ENCODE results near the gene B3GNT8.

Gene B3GNT8

GRCh38 chr19:41421314-41421713, 5.9 kb downstream of the B3GNT8 start:
- no peak overlapping the region for H3K4me3 ChIP-seq (ENCODE audit: low read depth, low read length)
- TF ChIP-seq, protein P1, sequence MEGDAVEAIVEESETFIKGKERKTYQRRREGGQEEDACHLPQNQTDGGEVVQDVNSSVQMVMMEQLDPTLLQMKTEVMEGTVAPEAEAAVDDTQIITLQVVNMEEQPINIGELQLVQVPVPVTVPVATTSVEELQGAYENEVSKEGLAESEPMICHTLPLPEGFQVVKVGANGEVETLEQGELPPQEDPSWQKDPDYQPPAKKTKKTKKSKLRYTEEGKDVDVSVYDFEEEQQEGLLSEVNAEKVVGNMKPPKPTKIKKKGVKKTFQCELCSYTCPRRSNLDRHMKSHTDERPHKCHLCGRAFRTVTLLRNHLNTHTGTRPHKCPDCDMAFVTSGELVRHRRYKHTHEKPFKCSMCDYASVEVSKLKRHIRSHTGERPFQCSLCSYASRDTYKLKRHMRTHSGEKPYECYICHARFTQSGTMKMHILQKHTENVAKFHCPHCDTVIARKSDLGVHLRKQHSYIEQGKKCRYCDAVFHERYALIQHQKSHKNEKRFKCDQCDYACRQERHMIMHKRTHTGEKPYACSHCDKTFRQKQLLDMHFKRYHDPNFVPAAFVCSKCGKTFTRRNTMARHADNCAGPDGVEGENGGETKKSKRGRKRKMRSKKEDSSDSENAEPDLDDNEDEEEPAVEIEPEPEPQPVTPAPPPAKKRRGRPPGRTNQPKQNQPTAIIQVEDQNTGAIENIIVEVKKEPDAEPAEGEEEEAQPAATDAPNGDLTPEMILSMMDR (IDR thresholded peaks at IDR 0.05; ENCODE audit: borderline replicate concordance, insufficient read depth, low read depth, low read length): no peak

- TF ChIP-seq, protein P1 (IDR thresholded peaks at IDR 0.05; ENCODE audit: borderline replicate concordance, insufficient read depth, low read depth, low read length): no peak
- no peak overlapping the region for H3K4me3 ChIP-seq (ENCODE audit: low read depth, low read length)
These were observed 6.9 kb downstream of the B3GNT8 start for GRCh38 chr19:41420101-41420880.

- TF ChIP-seq, protein P1 (IDR thresholded peaks at IDR 0.05; ENCODE audit: borderline replicate concordance, insufficient read depth, low read depth, low read length): no peak
- H3K4me3 ChIP-seq (ENCODE audit: low read depth, low read length): no peak overlapping the region
These were observed 10.9 kb downstream of the B3GNT8 start for GRCh38 chr19:41416194-41416674.

DNA sequence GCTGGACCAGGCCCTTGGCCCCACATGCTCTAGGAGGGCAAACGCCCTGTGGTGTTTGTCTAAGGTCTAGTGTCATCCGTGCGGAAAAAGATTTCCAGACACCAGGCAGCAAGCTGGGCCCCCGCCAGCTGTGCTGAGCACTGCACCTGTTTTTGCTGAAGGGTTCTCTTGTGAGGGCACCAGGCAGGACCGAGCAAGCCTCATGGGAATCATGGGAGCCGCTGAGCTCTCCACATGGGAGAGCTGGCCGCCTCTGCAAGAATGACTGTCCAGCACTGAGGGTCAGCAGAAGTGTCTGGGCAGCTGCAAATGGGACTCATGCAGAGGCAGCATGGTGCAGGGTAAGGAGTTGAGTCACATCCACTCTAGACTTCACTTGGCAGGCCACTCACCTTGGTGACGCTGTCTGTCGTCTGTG, 12.0 kb downstream of the B3GNT8 start:
- TF ChIP-seq, protein P1 (IDR thresholded peaks at IDR 0.05; ENCODE audit: borderline replicate concordance, insufficient read depth, low read depth, low read length): no peak
- no peak overlapping the region for H3K4me3 ChIP-seq (ENCODE audit: low read depth, low read length)

DNA sequence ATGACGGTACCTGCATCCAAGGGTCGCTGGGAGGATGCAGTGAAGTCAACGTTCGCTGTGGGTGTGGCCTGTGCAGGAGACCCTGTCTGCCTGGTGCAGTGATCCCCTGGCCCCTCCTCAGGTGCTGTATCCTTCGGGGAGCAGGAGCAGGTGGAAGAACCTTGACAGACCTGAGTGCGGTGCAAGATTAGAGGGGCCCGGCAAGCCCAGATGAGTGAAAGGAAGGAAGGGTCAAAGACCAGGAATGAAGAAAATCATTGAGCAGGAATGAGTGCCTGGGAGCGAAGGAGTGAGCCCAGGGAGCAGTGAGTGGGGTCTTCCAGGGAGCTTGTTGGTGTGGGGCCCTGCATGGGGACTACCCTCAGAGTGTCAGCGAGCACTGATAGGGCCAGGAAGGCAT, 12.7 kb downstream of the B3GNT8 start:
- no peak overlapping the region for H3K4me3 ChIP-seq (ENCODE audit: low read depth, low read length)
- TF ChIP-seq, protein P1 (IDR thresholded peaks at IDR 0.05; ENCODE audit: borderline replicate concordance, insufficient read depth, low read depth, low read length): no peak

GRCh38 chr19:41413947-41414346, 13.2 kb downstream of the B3GNT8 start:
- TF ChIP-seq, protein P1 (IDR thresholded peaks at IDR 0.05; ENCODE audit: borderline replicate concordance, insufficient read depth, low read depth, low read length): no peak
- no peak overlapping the region for H3K4me3 ChIP-seq (ENCODE audit: low read depth, low read length)

GRCh38 chr19:41412953-41413352, 14.2 kb downstream of the B3GNT8 start:
- H3K4me3 ChIP-seq (ENCODE audit: low read depth, low read length): no peak overlapping the region
- TF ChIP-seq, protein P1 (IDR thresholded peaks at IDR 0.05; ENCODE audit: borderline replicate concordance, insufficient read depth, low read depth, low read length): no peak
